Pulmonary artery endothelial cell (primary cell): Measurements from ENCODE around the gene CGNL1. TPM values are rescaled to one million over a fixed set of nuclear protein-coding genes. Genes with fewer than 3 reads are reported as not detected.

Experiments
- DNase-seq: peaks from one replicate; pipeline ENCODE4 v3.0.0-alpha.2; 2011; ENCODE audit warnings: low read depth, low spot score
- total RNA-seq: library from RNA; depleted of rRNA; stranded (reverse); fragments of >200 nt; gene quantifications from 2 replicates; pipeline ENCODE4 v1.2.3, GENCODE V29; 2014

The CGNL1 gene
- total RNA-seq, 1 donor from 2014 or later, result 43.8 TPM

- DNase-seq, result no peak
Measured at GRCh38 chr15:57452090-57452754, 75.9 kb downstream of the CGNL1 start.

- DNase-seq, result no peak
Measured at GRCh38 chr15:57455929-57456328, 79.6 kb downstream of the CGNL1 start.

GRCh38 chr15:57456559-57456958 is 80.3 kb downstream of the CGNL1 start:
- DNase-seq, result no peak

GRCh38 chr15:57457726-57458125 is 81.4 kb downstream of the CGNL1 start:
- no peak for DNase-seq

- DNase-seq, result peak; percentile 72
Measured at GRCh38 chr15:57458356-57458781, 82.1 kb downstream of the CGNL1 start.

GRCh38 chr15:57460208-57460816 is 84.0 kb downstream of the CGNL1 start:
- DNase-seq, result no peak

GRCh38 chr15:57461541-57461940 is 85.2 kb downstream of the CGNL1 start:
- DNase-seq, result no peak

GRCh38 chr15:57462381-57462780 is 86.1 kb downstream of the CGNL1 start:
- no peak for DNase-seq

- DNase-seq, result no peak
Measured at GRCh38 chr15:57463360-57463759, 87.1 kb downstream of the CGNL1 start.

- DNase-seq, result no peak
Measured at GRCh38 chr15:57464480-57464879, 88.2 kb downstream of the CGNL1 start.

- no peak for DNase-seq
Measured at GRCh38 chr15:57468486-57468885, 92.2 kb downstream of the CGNL1 start.

GRCh38 chr15:57470543-57470942 is 94.2 kb downstream of the CGNL1 start:
- DNase-seq, result no peak

GRCh38 chr15:57472861-57473260 is 96.6 kb downstream of the CGNL1 start:
- no peak for DNase-seq

GRCh38 chr15:57476533-57476975 is 100.2 kb downstream of the CGNL1 start:
- DNase-seq, result no peak

GRCh38 chr15:57477736-57478522 is 101.6 kb downstream of the CGNL1 start:
- no peak for DNase-seq

- DNase-seq, result no peak
Measured at GRCh38 chr15:57479005-57479404, 102.7 kb downstream of the CGNL1 start.

GRCh38 chr15:57481038-57481705 is 104.9 kb downstream of the CGNL1 start:
- DNase-seq, result no peak

- DNase-seq, result peak; percentile 74
Measured at GRCh38 chr15:57485869-57486268, 109.6 kb downstream of the CGNL1 start.

- DNase-seq, result no peak
Measured at GRCh38 chr15:57486833-57487232, 110.5 kb downstream of the CGNL1 start.

GRCh38 chr15:57489122-57489521 is 112.8 kb downstream of the CGNL1 start:
- DNase-seq, result no peak

GRCh38 chr15:57493351-57493750 is 117.0 kb downstream of the CGNL1 start:
- DNase-seq, result no peak

- DNase-seq, result no peak
Measured at GRCh38 chr15:57494581-57494980, 118.3 kb downstream of the CGNL1 start.
